Loucy (cell line): Measurements from ENCODE around the gene LIPC.

Experiments
- H2AFZ ChIP-seq: fragments of 200-600 bp; sonication (generic); 2 replicates; pipeline ENCODE4 v1.6.0; 2016; ENCODE audit warnings: antibody characterized with exemption, mild to moderate bottlenecking, low read length, moderate library complexity
- H3F3A ChIP-seq: fragments of 200-600 bp; 2 replicates; pipeline ENCODE4 v1.6.0; 2016; ENCODE audit warnings: antibody characterized with exemption, low read depth, mild to moderate bottlenecking
- H3K27me3 ChIP-seq: fragments of 200-600 bp; sonication (generic); 2 replicates; pipeline ENCODE4 v1.6.1; 2014; ENCODE audit warnings: low read length, mild to moderate bottlenecking; ENCODE audit not compliant: insufficient read depth, poor library complexity, severe bottlenecking
- H3K36me3 ChIP-seq: fragments of 200-600 bp; sonication (generic); 2 replicates; pipeline ENCODE4 v1.6.1; 2016; ENCODE audit warnings: low read length; ENCODE audit not compliant: insufficient read depth
- H3K4me1 ChIP-seq: fragments of 200-600 bp; sonication (generic); 2 replicates; pipeline ENCODE4 v1.5.1; 2014; ENCODE audit warnings: low read length, mild to moderate bottlenecking; ENCODE audit not compliant: insufficient read depth, poor library complexity, severe bottlenecking
- H3K4me2 ChIP-seq: fragments of 200-600 bp; sonication (generic); 2 replicates; pipeline ENCODE4 v1.6.0; 2014; ENCODE audit warnings: antibody characterized with exemption, low read length, low read depth, mild to moderate bottlenecking; ENCODE audit not compliant: poor library complexity, severe bottlenecking
- H3K4me3 ChIP-seq: fragments of 200-600 bp; sonication (generic); 2 replicates; pipeline ENCODE4 v1.5.1; 2014; ENCODE audit warnings: low read length, mild to moderate bottlenecking, mixed read lengths; ENCODE audit not compliant: poor library complexity, severe bottlenecking
- H3K79me2 ChIP-seq: fragments of 200-600 bp; sonication (generic); 2 replicates; pipeline ENCODE4 v1.6.1; 2014; ENCODE audit warnings: low read length; ENCODE audit not compliant: insufficient read depth
- H3K9ac ChIP-seq: fragments of 200-600 bp; sonication (generic); 2 replicates; pipeline ENCODE4 v1.6.0; 2014; ENCODE audit warnings: mild to moderate bottlenecking, low read depth, low read length, moderate library complexity; ENCODE audit not compliant: poor library complexity, severe bottlenecking
- H3K9me2 ChIP-seq: fragments of 200-600 bp; sonication (generic); replicated peaks from 2 replicates; pipeline ENCODE4 v1.6.1; 2016; ENCODE audit warnings: low read depth, low read length, mixed read lengths
- H3K9me3 ChIP-seq: fragments of 200-600 bp; sonication (generic); 2 replicates; pipeline ENCODE4 v1.6.1; 2014; ENCODE audit warnings: mild to moderate bottlenecking, antibody characterized with exemption, low read length, low read depth; ENCODE audit not compliant: insufficient read depth
- H4K20me1 ChIP-seq: fragments of 200-600 bp; sonication (generic); 2 replicates; pipeline ENCODE4 v1.6.0; 2014; ENCODE audit warnings: antibody characterized with exemption, low read length, mild to moderate bottlenecking; ENCODE audit not compliant: insufficient read depth, poor library complexity, severe bottlenecking
- EZH2phosphoT487 ChIP-seq: fragments of 200-600 bp; IDR thresholded peaks from 2 replicates; pipeline ENCODE4 v1.6.1; 2018; ENCODE audit warnings: antibody characterized with exemption, mild to moderate bottlenecking, moderate library complexity, borderline replicate concordance
- TF ChIP-seq, protein P1 (sequence below): fragments of 200-600 bp; sonication (generic); conservative IDR thresholded peaks from 2 replicates; pipeline ENCODE4 v1.5.1; 2014; ENCODE audit warnings: mild to moderate bottlenecking, antibody characterized with exemption, low read length

LIPC gene

DNA sequence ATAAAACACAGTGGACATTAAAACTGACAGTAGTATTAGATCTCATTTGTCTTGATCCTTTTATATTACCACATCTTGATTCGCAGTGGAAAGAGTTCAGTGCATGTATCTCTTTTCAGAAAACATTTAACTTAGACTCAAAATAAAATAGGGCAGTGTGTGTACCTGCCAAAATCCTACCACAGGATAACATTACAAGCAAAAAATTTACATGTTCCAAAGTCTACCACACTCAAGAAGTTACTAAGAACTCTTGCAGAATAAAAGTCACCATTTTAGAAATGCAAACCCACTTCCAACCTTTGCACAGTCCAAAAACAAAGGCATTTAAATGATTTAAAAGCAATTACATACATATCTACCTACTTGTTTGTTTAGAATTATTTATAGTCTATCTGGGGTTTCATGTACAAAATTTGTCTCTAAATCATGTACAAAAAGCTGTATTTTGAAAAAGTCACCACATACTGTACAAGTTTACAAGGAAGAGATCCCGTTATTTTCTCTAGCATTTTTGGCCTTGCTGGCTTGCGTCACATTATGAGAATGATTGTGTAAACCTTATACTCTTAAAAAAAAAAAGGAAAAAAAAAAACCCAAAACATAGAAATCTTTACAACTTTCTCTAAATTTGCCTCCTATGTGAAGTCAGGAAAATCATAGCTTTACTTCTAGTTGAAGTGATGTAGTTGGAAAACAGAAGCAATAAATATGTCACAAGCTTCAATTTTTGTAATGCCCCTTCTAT, 163.9 kb downstream of the LIPC start:
- H3K9me3 ChIP-seq: no peaks in the 10 kb centered on the region; the same call in 1 of the 2 replicates
- H3K27me3 ChIP-seq: no peaks in the 10 kb centered on the region
- no peak overlapping the region for H2AFZ ChIP-seq
- H4K20me1 ChIP-seq: no peaks in the 10 kb centered on the region
- no peaks in the 10 kb centered on the region for H3K79me2 ChIP-seq
- H3K36me3 ChIP-seq: peaks cover 41% of the 10 kb centered on the region
- H3K4me3 ChIP-seq: no peak overlapping the region
- no peaks in the 10 kb centered on the region for H3F3A ChIP-seq
- no peak overlapping the region for H3K9ac ChIP-seq
- no peak overlapping the region for H3K4me2 ChIP-seq
- TF ChIP-seq EZH2phosphoT487: no peak
- TF ChIP-seq, protein P1, sequence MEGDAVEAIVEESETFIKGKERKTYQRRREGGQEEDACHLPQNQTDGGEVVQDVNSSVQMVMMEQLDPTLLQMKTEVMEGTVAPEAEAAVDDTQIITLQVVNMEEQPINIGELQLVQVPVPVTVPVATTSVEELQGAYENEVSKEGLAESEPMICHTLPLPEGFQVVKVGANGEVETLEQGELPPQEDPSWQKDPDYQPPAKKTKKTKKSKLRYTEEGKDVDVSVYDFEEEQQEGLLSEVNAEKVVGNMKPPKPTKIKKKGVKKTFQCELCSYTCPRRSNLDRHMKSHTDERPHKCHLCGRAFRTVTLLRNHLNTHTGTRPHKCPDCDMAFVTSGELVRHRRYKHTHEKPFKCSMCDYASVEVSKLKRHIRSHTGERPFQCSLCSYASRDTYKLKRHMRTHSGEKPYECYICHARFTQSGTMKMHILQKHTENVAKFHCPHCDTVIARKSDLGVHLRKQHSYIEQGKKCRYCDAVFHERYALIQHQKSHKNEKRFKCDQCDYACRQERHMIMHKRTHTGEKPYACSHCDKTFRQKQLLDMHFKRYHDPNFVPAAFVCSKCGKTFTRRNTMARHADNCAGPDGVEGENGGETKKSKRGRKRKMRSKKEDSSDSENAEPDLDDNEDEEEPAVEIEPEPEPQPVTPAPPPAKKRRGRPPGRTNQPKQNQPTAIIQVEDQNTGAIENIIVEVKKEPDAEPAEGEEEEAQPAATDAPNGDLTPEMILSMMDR: no peak
- H3K4me1 ChIP-seq: peaks cover 6% of the 10 kb centered on the region
- H3K9me2 ChIP-seq: no peaks in the 10 kb centered on the region

DNA sequence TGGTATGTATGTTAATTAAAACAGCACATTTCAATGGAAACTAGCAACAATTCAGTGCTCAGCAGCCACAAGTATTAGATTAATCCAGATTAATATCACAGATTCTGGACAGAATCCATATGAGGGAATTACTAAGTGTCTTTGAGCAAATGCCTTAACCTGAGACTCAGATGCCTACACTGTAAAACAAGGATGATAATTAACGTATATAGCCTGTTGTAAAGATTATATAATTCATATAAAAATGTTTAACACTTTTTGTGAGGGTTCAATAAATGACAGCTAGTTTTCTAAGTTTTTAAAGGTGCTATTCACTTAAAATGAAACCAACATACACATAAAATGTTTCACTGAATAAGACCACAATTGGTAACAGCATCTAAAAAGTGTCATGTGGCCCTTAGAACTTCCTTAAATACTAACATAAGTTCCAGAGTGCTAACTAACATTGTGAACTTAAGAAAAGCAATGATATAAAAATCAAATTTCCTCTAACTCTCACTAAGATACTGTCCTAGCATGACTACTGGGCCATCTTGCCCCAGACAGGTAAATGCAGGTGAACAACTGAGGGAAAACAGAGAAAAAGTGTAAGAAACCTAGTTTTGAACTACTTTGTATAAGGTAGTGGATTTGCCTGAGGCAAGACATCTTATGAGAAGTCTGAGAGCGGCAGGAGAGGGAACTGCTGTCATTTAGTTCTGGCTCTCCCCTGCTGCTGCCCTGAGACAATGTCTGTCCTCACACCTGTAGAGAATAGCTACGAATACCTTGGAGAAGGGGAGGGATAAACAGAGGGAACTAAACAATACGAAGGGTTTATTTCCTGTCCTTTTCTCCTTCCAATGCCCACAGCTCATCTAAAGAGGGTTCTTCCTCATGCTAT, 166.4 kb downstream of the LIPC start:
- Histone ChIP-seq H3K9me3 (no peaks in the 10 kb centered on the region; the same call in 1 of the 2 replicates), H3K9ac (no peak overlapping the region), H3K4me3 (no peak overlapping the region), H4K20me1 (no peaks in the 10 kb centered on the region), H3K9me2 (no peaks in the 10 kb centered on the region), H2AFZ (no peak overlapping the region), H3K27me3 (no peaks in the 10 kb centered on the region), H3K4me1 (peaks cover 6% of the 10 kb centered on the region), H3F3A (no peaks in the 10 kb centered on the region), H3K36me3 (peaks cover 61% of the 10 kb centered on the region), H3K79me2 (no peaks in the 10 kb centered on the region), H3K4me2 (no peak overlapping the region)
- TF ChIP-seq EZH2phosphoT487: no peak
- TF ChIP-seq, protein P1: no peak

DNA sequence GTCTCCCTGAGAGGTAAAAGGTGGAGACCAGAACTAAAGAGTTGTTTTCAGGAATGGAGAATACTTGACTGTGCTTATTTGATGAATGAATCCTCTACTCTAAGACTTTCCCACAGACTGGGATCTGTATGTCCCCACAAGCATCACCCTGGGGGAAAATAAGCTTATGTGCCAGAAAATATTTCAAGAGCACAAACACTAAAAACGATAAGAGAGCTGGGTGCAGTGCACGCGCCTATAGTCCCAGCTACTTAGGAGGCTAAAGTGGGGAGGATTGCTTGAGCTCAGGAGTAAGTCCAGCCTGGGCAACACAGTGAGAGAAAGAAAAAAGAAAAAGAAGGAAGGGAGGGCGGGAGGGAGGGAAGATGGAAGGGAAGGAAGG, 167.0 kb downstream of the LIPC start:
- H3F3A ChIP-seq: no peaks in the 10 kb centered on the region
- H3K4me2 ChIP-seq: no peak overlapping the region
- H3K4me3 ChIP-seq: no peak overlapping the region
- no peaks in the 10 kb centered on the region for H3K79me2 ChIP-seq
- H3K9me2 ChIP-seq: no peaks in the 10 kb centered on the region
- H3K9ac ChIP-seq: no peak overlapping the region
- peaks cover 9% of the 10 kb centered on the region for H3K4me1 ChIP-seq
- no peaks in the 10 kb centered on the region for H4K20me1 ChIP-seq
- TF ChIP-seq, protein P1: no peak
- TF ChIP-seq EZH2phosphoT487: no peak
- peaks cover 68% of the 10 kb centered on the region for H3K36me3 ChIP-seq
- H3K27me3 ChIP-seq: no peaks in the 10 kb centered on the region
- no peak overlapping the region for H2AFZ ChIP-seq
- H3K9me3 ChIP-seq: no peaks in the 10 kb centered on the region; the same call in 1 of the 2 replicates
